Fibroblast of villous mesenchyme (primary cell): ENCODE measurements around the gene RAB26. TPM values are rescaled to one million over a fixed set of nuclear protein-coding genes. Genes with fewer than 3 reads are reported as not detected.

Experiments
- DNase-seq: peaks from one replicate; pipeline ENCODE4 v3.0.0-alpha.2; 2010; ENCODE audit warnings: low read depth
- H3K4me3 ChIP-seq: 2 replicates; pipeline ENCODE4 v1.5.1; 2011; ENCODE audit warnings: low read depth, mild to moderate bottlenecking, low read length
- CTCF ChIP-seq: IDR thresholded peaks from 2 replicates; pipeline ENCODE4 v1.5.1; 2012; ENCODE audit warnings: low read depth, mild to moderate bottlenecking, low read length; ENCODE audit not compliant: insufficient read depth
- total RNA-seq: library from RNA; depleted of rRNA; stranded (reverse); fragments of >200 nt; gene quantifications from 2 replicates; pipeline ENCODE4 v1.2.3, GENCODE V29; 2012

RAB26 gene
- total RNA-seq, 1 donor, result 1.3 TPM

GRCh38 chr16:2162676-2163118 lies 14.3 kb downstream of the RAB26 start:
- DNase-seq, result no peak

GRCh38 chr16:2163211-2163881 lies 14.9 kb downstream of the RAB26 start:
- no peak for TF ChIP-seq CTCF
- no peak for DNase-seq
- no peak overlapping the region for H3K4me3 ChIP-seq

More at GRCh38 chr16:2162676-2163118, 14.3 kb downstream of the RAB26 start:
- no peak for TF ChIP-seq CTCF
- no peak overlapping the region for H3K4me3 ChIP-seq

- DNase-seq, result no peak
- no peak overlapping the region for H3K4me3 ChIP-seq
- no peak for TF ChIP-seq CTCF
Measured at GRCh38 chr16:2165861-2166260, 17.4 kb downstream of the RAB26 start.

- TF ChIP-seq CTCF, result no peak
- no peak overlapping the region for H3K4me3 ChIP-seq
- no peak for DNase-seq
Measured at GRCh38 chr16:2166263-2167067, 18.0 kb downstream of the RAB26 start.

GRCh38 chr16:2167068-2167638 lies 18.7 kb downstream of the RAB26 start:
- no peak for TF ChIP-seq CTCF
- DNase-seq, result no peak
- no peak overlapping the region for H3K4me3 ChIP-seq

GRCh38 chr16:2170080-2170479 lies 21.7 kb downstream of the RAB26 start:
- DNase-seq, result no peak
- no peak overlapping the region for H3K4me3 ChIP-seq
- TF ChIP-seq CTCF, result no peak
